ACC112 (cell line): ENCODE measurements around the gene SLC37A1.

Experiments
- H2AFZ ChIP-seq: fragments of 200-600 bp; sonication (generic); one replicate; pipeline ENCODE4 v1.6.0; 2017; ENCODE audit warnings: antibody characterized with exemption, low read length; ENCODE audit not compliant: unreplicated experiment
- H3K27ac ChIP-seq: fragments of 200-600 bp; sonication (generic); 2 replicates; pipeline ENCODE4 v1.5.1; 2014; ENCODE audit warnings: low read depth, mild to moderate bottlenecking, antibody characterized with exemption, low read length, moderate library complexity
- H3K27me3 ChIP-seq: fragments of 200-600 bp; sonication (generic); 2 replicates; pipeline ENCODE4 v1.6.1; 2014; ENCODE audit warnings: mild to moderate bottlenecking, antibody characterized with exemption, low read length, moderate library complexity, mixed read lengths; ENCODE audit not compliant: insufficient read depth
- H3K36me3 ChIP-seq: fragments of 200-600 bp; sonication (generic); 2 replicates; pipeline ENCODE4 v1.6.1; 2016; ENCODE audit warnings: mild to moderate bottlenecking, antibody characterized with exemption, low read length, moderate library complexity, mixed read lengths; ENCODE audit not compliant: insufficient read depth
- H3K4me1 ChIP-seq: fragments of 200-600 bp; sonication (generic); one replicate; pipeline ENCODE4 v1.6.1; 2016; ENCODE audit warnings: low read length, mixed read lengths; ENCODE audit not compliant: insufficient read depth, unreplicated experiment, control insufficient read depth
- H3K4me3 ChIP-seq: fragments of 200-600 bp; sonication (generic); 2 replicates; pipeline ENCODE4 v1.5.1; 2014; ENCODE audit warnings: mild to moderate bottlenecking, low read depth, low read length
- H3K79me2 ChIP-seq: fragments of 200-600 bp; sonication (generic); one replicate; pipeline ENCODE4 v1.6.0; 2016; ENCODE audit warnings: low read length; ENCODE audit not compliant: control insufficient read depth, unreplicated experiment, insufficient read depth

Gene SLC37A1

GRCh38 chr21:42480736-42481135 is 32.9 kb upstream of the SLC37A1 start:
- no peaks in the 10 kb centered on the region for H3K79me2 ChIP-seq
- H3K4me3 ChIP-seq, result no peak overlapping the region
- no peaks in the 10 kb centered on the region for H3K4me1 ChIP-seq
- no peak overlapping the region for H3K27ac ChIP-seq
- no peak overlapping the region for H2AFZ ChIP-seq
- no peaks in the 10 kb centered on the region for H3K36me3 ChIP-seq
- H3K27me3 ChIP-seq, result peaks cover 38% of the 10 kb centered on the region

GRCh38 chr21:42481169-42481568 is 32.5 kb upstream of the SLC37A1 start:
- H3K4me3 ChIP-seq, result no peak overlapping the region
- H3K27ac ChIP-seq, result no peak overlapping the region
- H2AFZ ChIP-seq, result no peak overlapping the region
- H3K4me1 ChIP-seq, result no peaks in the 10 kb centered on the region
- no peaks in the 10 kb centered on the region for H3K79me2 ChIP-seq
- H3K36me3 ChIP-seq, result no peaks in the 10 kb centered on the region
- peaks cover 43% of the 10 kb centered on the region for H3K27me3 ChIP-seq

- H3K79me2 ChIP-seq, result no peaks in the 10 kb centered on the region
- H3K4me1 ChIP-seq, result no peaks in the 10 kb centered on the region
- H3K4me3 ChIP-seq, result no peak overlapping the region
- H3K36me3 ChIP-seq, result no peaks in the 10 kb centered on the region
- H2AFZ ChIP-seq, result no peak overlapping the region
- H3K27ac ChIP-seq, result no peak overlapping the region
- peaks cover 62% of the 10 kb centered on the region for H3K27me3 ChIP-seq
Observed at GRCh38 chr21:42484966-42485365, 28.7 kb upstream of the SLC37A1 start.

GRCh38 chr21:42486072-42486471 is 27.6 kb upstream of the SLC37A1 start:
- Histone ChIP-seq H3K27ac (no peak overlapping the region), H3K36me3 (no peaks in the 10 kb centered on the region), H3K27me3 (peaks cover 73% of the 10 kb centered on the region)

GRCh38 chr21:42486531-42486930 is 27.1 kb upstream of the SLC37A1 start:
- H3K27ac ChIP-seq, result no peak overlapping the region
- peaks cover 75% of the 10 kb centered on the region for H3K27me3 ChIP-seq
- H2AFZ ChIP-seq, result no peak overlapping the region
- no peak overlapping the region for H3K4me3 ChIP-seq
- no peaks in the 10 kb centered on the region for H3K36me3 ChIP-seq
- H3K79me2 ChIP-seq, result no peaks in the 10 kb centered on the region
- H3K4me1 ChIP-seq, result no peaks in the 10 kb centered on the region

More at GRCh38 chr21:42486072-42486471, 27.6 kb upstream of the SLC37A1 start:
- Histone ChIP-seq H3K4me3 (no peak overlapping the region), H3K79me2 (no peaks in the 10 kb centered on the region), H2AFZ (no peak overlapping the region), H3K4me1 (no peaks in the 10 kb centered on the region)

GRCh38 chr21:42489006-42489563 is 24.6 kb upstream of the SLC37A1 start:
- Histone ChIP-seq H3K27me3 (peaks cover 76% of the 10 kb centered on the region), H3K4me3 (no peak overlapping the region), H3K4me1 (no peaks in the 10 kb centered on the region), H2AFZ (no peak overlapping the region), H3K27ac (no peak overlapping the region), H3K79me2 (no peaks in the 10 kb centered on the region), H3K36me3 (no peaks in the 10 kb centered on the region)

GRCh38 chr21:42489991-42490390 is 23.7 kb upstream of the SLC37A1 start:
- Histone ChIP-seq H3K79me2 (no peaks in the 10 kb centered on the region), H3K27me3 (peaks cover 75% of the 10 kb centered on the region), H3K4me1 (no peaks in the 10 kb centered on the region), H3K36me3 (no peaks in the 10 kb centered on the region), H3K27ac (no peak overlapping the region), H3K4me3 (no peak overlapping the region), H2AFZ (no peak overlapping the region)

- H3K27ac ChIP-seq, result no peak overlapping the region
- no peak overlapping the region for H3K4me3 ChIP-seq
- H2AFZ ChIP-seq, result no peak overlapping the region
- H3K27me3 ChIP-seq, result peaks cover 73% of the 10 kb centered on the region
- no peaks in the 10 kb centered on the region for H3K36me3 ChIP-seq
- H3K79me2 ChIP-seq, result no peaks in the 10 kb centered on the region
- no peaks in the 10 kb centered on the region for H3K4me1 ChIP-seq
Observed at GRCh38 chr21:42490720-42491119, 22.9 kb upstream of the SLC37A1 start.

GRCh38 chr21:42491328-42491727 is 22.3 kb upstream of the SLC37A1 start:
- no peaks in the 10 kb centered on the region for H3K36me3 ChIP-seq
- no peak overlapping the region for H3K4me3 ChIP-seq
- peaks cover 67% of the 10 kb centered on the region for H3K27me3 ChIP-seq
- H3K27ac ChIP-seq, result no peak overlapping the region
- no peaks in the 10 kb centered on the region for H3K4me1 ChIP-seq
- H3K79me2 ChIP-seq, result no peaks in the 10 kb centered on the region
- H2AFZ ChIP-seq, result no peak overlapping the region

GRCh38 chr21:42492201-42492600 is 21.5 kb upstream of the SLC37A1 start:
- peaks cover 58% of the 10 kb centered on the region for H3K27me3 ChIP-seq
- peaks cover 6% of the 10 kb centered on the region for H3K4me1 ChIP-seq
- no peak overlapping the region for H3K27ac ChIP-seq
- H3K4me3 ChIP-seq, result no peak overlapping the region
- no peaks in the 10 kb centered on the region for H3K36me3 ChIP-seq
- no peak overlapping the region for H2AFZ ChIP-seq
- H3K79me2 ChIP-seq, result no peaks in the 10 kb centered on the region

- H3K27ac ChIP-seq, result no peak overlapping the region
- no peaks in the 10 kb centered on the region for H3K79me2 ChIP-seq
- peaks cover 6% of the 10 kb centered on the region for H3K4me1 ChIP-seq
- no peak overlapping the region for H2AFZ ChIP-seq
- no peak overlapping the region for H3K4me3 ChIP-seq
- H3K36me3 ChIP-seq, result no peaks in the 10 kb centered on the region
- H3K27me3 ChIP-seq, result peaks cover 46% of the 10 kb centered on the region
Observed at GRCh38 chr21:42493109-42494060, 20.3 kb upstream of the SLC37A1 start.
